ENCODE measurements around the gene CFAP161. TPM values are rescaled to one million over a fixed set of nuclear protein-coding genes. Genes with fewer than 3 reads are reported as not detected.

CFAP161 gene
- total and polyA plus RNA-seq, 3 donors from 2014 or later: 4.6 to 19.7 (median 8.7) TPM

- Histone ChIP-seq H3K4me1 (peaks cover 12% of the 10 kb centered on the region), H3K36me3 (ENCODE audit: low read depth, missing control alignments) (no peaks in the 10 kb centered on the region), H3K4me3 (no peak overlapping the region), H3K27ac (peak overlapping the region; percentile 50 to 81), H3K9me3 (no peaks in the 10 kb centered on the region), H3K27me3 (no peaks in the 10 kb centered on the region)
- intact Hi-C loops (cut with DNase I; ENCODE audit: low total_unique reads): no loop called here
- DNase-seq: peak; percentile 59
- TF ChIP-seq CTCF (IDR thresholded peaks at IDR 0.05) (no peak), POLR2A (IDR thresholded peaks at IDR 0.05) (no peak)
- 44 to 55% methylated on average over 11 of the region's 11 CpGs for WGBS, 2 donors
Observed at GRCh38 chr15:81189583-81190283, 55.7 kb downstream of the CFAP161 start.

DNA sequence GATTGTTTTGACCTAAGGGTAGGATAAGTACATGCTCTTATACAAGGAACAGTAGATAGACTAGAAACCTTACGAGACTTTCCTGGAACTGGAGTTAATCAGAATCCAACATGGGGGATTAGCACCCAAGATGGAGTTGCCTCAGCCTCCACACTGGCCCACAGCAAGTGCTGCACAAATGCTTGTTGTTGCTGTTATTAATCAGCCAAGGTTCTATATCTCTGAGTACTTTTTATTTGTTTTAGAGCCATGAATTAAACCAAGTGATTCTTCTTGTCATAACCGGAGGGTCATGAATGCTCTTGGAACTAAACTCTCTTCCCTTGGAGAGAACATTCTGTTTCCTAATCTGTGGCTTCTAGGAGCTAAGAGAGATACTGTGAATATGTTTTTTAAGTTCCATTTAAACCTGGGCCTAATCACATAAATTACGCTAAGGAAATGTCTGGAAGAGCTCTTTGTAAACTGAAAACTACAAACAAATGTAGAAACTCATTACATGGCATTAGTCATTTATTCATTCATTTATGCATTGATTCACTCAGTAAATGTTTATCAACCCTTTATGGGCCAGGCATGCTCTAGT, 56.9 kb downstream of the CFAP161 start:
- Histone ChIP-seq H3K4me3 (no peak overlapping the region), H3K9me3 (no peaks in the 10 kb centered on the region), H3K27ac (peak overlapping the region; percentile 74 to 81), H3K4me1 (peaks cover 20% of the 10 kb centered on the region), H3K36me3 (ENCODE audit: low read depth, missing control alignments) (no peaks in the 10 kb centered on the region), H3K27me3 (no peaks in the 10 kb centered on the region)
- intact Hi-C loops (cut with DNase I; ENCODE audit: low total_unique reads): no loop called here
- TF ChIP-seq POLR2A (IDR thresholded peaks at IDR 0.05): no peak
- TF ChIP-seq CTCF (IDR thresholded peaks at IDR 0.05): no peak
- WGBS, 2 donors: 65% methylated on average over 3 of the region's 3 CpGs
- DNase-seq: no peak

DNA sequence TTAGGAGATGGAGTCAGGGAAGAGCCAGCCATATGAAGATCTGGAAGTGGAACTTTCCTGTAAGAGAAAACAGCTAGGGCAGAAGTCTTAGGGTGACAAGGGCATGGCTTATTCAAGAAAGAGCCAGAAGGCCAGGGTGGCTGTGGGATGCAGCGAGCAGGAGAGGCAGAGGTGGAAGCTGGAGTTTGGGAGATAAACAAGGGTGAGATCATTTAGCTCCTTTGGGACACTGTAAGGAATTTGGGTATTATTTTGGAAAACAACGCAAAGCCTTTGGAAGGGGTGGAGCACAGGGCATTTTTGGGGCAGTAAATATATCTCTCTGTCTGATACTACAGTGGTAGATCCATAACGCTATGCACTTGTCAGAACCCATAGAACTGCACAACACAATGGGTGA, 57.6 kb downstream of the CFAP161 start:
- peaks cover 20% of the 10 kb centered on the region for H3K4me1 ChIP-seq
- 75 to 85% methylated on average over 3 of the region's 3 CpGs for WGBS, 2 donors
- intact Hi-C loops (cut with DNase I; ENCODE audit: low total_unique reads): no loop called here
- H3K27ac ChIP-seq: peak overlapping the region; percentile 74 to 81
- H3K36me3 ChIP-seq (ENCODE audit: low read depth, missing control alignments): no peaks in the 10 kb centered on the region
- no peak for TF ChIP-seq POLR2A (IDR thresholded peaks at IDR 0.05)
- TF ChIP-seq CTCF (IDR thresholded peaks at IDR 0.05): no peak
- no peaks in the 10 kb centered on the region for H3K27me3 ChIP-seq
- no peak overlapping the region for H3K4me3 ChIP-seq
- no peak for DNase-seq
- no peaks in the 10 kb centered on the region for H3K9me3 ChIP-seq

GRCh38 chr15:81194723-81195122, 60.7 kb downstream of the CFAP161 start:
- TF ChIP-seq CTCF (IDR thresholded peaks at IDR 0.05) (no peak), POLR2A (IDR thresholded peaks at IDR 0.05) (no peak)
- intact Hi-C loops (cut with DNase I; ENCODE audit: low total_unique reads): no loop called here
- no peak overlapping the region for H3K27ac ChIP-seq
- no peak for DNase-seq
- H3K9me3 ChIP-seq: no peaks in the 10 kb centered on the region
- WGBS, 2 donors: 86 to 89% methylated on average over 5 of the region's 5 CpGs
- H3K27me3 ChIP-seq: no peaks in the 10 kb centered on the region
- no peaks in the 10 kb centered on the region for H3K36me3 ChIP-seq (ENCODE audit: low read depth, missing control alignments)
- no peak overlapping the region for H3K4me3 ChIP-seq
- peaks cover 18% of the 10 kb centered on the region for H3K4me1 ChIP-seq
